ENCODE data around the gene TMOD2.
A peak's percentile ranks its signal among the peaks of the same experiment; 100 is the strongest.

The TMOD2 gene

GRCh38 chr15:51801391-51801835, 50.0 kb downstream of the TMOD2 start:
- FAIRE-seq (no peak), DNase-seq (ENCODE audit: insufficient read length, low spot score) (peak; percentile 21)
- TF ChIP-seq POLR2A (IDR thresholded peaks at IDR 0.05; ENCODE audit: low read depth, low read length): no peak

DNA sequence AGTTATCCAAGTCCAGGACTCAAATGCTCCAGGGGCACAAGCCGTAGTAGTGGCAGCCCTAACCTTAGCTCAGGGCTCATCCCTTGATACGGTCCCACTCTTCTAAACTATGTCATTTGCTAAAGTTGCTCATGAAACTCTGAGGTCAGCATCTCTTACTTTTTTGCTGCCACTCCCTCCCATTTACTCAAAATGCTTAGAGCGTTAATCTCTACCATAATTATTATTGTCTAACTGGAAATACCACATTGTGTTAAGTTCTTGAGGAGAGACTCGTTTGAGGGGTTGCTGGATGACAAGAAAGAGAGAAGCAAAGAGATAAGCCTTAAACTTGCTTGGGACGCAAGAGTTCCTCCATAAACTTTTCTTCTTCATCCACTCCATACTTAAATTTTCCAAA, 51.2 kb downstream of the TMOD2 start:
- no peak for DNase-seq (ENCODE audit: insufficient read length, low spot score)
- FAIRE-seq: no peak

DNA sequence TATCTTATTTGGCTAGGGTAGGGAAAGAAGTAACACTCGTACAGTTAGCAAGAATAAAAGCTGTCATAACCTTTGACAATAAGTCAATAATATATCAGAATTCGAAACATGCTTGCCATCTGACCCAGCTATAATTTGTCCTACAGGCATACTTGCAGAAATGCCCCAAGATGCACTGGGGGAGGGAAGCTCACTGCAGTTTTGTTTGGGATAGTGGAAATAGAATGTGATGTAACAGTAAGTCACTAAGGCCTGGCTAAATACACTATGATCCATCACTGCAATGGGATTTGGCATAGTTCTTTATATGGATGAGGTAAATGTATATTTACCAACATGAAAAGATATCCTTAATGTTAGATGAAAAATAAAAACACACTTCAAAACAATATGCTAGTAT, 52.6 kb downstream of the TMOD2 start:
- no peak for TF ChIP-seq POLR2A (IDR thresholded peaks at IDR 0.05; ENCODE audit: low read depth, low read length)
- DNase-seq (ENCODE audit: insufficient read length, low spot score) (no peak), FAIRE-seq (no peak)

More for the DNA sequence above, 51.2 kb downstream of the TMOD2 start:
- no peak for TF ChIP-seq POLR2A (IDR thresholded peaks at IDR 0.05; ENCODE audit: low read depth, low read length)

DNA sequence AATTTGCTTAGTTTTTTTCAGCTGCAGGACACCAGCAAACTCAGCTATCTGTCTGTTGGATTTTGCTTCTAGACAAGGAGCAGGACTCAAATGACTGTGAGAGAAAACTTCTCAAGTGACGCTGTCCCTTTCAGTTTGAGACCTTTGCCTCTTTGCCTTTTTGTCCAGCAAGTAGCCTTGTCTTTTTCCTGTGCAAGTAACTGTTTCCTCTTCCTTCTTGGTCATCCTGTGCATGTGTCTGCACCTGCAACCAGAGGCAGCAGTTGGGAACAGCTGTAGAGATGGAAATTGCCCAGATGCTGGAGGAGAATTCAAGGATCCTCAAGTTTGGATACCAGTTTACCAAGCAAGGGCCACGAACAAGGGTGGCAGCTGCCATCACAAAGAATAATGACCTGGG, 54.7 kb downstream of the TMOD2 start:
- FAIRE-seq (no peak), DNase-seq (ENCODE audit: insufficient read length, low spot score) (no peak)
- TF ChIP-seq POLR2A (IDR thresholded peaks at IDR 0.05; ENCODE audit: low read depth, low read length): no peak

DNA sequence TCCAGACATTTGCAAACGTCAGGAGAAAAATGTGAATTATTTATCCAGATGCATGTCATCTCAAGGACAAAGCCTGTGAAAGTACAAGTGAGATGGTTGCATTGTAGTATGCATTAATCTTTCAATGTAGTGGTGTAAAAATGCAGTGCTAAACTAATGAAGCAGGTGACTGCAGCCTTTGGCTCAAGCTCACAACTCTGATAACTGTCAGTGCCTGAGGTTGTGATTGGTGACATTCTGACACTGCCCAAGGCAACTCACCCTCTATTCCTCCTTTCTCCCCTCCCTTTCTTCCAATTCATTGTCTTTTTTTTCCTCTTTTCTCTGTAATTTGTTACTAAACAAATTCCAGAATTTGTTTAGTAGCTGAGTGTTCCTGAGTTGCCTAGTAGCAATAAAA, 58.1 kb downstream of the TMOD2 start:
- DNase-seq (ENCODE audit: insufficient read length, low spot score): no peak
- TF ChIP-seq POLR2A (IDR thresholded peaks at IDR 0.05; ENCODE audit: low read depth, low read length): no peak
- FAIRE-seq: no peak

DNA sequence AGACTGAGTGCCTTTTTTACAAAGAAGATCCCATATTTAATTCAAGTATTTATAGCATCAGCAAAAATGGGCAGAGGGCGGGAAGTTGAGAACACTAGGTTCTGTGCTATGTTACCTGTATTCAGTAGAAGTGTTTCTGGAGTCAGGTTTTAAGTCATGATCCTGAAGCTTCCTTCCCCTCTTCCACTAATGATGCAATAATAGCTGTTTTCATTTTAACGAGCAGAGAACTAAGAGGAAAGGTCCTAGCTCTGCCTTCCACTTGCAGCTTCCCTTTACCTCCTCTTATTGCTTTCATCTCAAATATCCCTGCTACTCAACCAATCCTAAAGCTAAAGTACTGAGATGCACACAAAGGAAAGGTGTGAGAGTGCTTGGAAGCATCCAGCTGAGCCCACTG, 61.2 kb downstream of the TMOD2 start:
- TF ChIP-seq POLR2A (IDR thresholded peaks at IDR 0.05; ENCODE audit: low read depth, low read length): no peak
- FAIRE-seq: no peak

DNA sequence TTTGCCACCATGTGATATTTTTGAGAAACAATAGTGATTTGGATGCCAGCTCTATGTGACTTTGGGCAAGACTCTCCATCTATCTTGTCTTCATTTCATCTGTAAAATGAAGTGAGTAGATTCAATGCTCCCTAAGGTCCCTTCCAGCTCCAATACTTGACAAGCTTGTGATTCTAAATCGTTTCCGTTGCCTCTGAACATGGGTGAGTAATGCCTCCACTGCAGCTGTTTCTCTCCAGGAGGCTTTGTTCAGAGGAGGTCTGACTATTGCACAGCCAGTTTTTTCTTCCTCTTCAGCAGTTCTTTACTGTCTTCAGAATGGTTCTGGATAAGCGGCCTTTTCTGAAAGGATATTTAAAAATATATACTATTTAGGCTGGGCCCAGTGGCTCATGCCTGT, 63.2 kb downstream of the TMOD2 start:
- FAIRE-seq (peak; percentile 48), DNase-seq (ENCODE audit: insufficient read length, low spot score) (no peak)
- no peak for TF ChIP-seq POLR2A (IDR thresholded peaks at IDR 0.05; ENCODE audit: low read depth, low read length)

More for the DNA sequence above, 61.2 kb downstream of the TMOD2 start:
- no peak for DNase-seq (ENCODE audit: insufficient read length, low spot score)

DNA sequence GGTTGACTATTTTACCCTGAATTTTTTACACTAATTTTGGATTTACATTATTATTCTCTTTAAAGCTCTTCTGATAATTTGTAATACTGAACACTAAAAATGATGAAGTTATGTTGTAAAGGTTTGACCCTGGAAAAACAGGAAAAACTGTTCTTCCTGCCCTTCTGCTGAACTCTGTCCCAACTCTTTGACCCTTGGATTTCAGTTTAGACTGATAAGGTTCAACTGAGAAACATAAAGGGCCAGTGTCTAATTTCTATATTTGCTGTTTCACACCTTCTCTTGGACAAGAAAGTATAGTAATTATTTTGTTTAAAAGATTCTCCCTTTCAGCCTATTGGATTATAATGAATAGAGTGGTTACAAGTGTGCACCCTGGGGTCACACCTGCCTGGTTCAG, 65.2 kb downstream of the TMOD2 start:
- DNase-seq (ENCODE audit: insufficient read length, low spot score) (no peak), FAIRE-seq (no peak)
- no peak for TF ChIP-seq POLR2A (IDR thresholded peaks at IDR 0.05; ENCODE audit: low read depth, low read length)

- no peak for DNase-seq (ENCODE audit: insufficient read length, low spot score)
These were observed 66.8 kb downstream of the TMOD2 start for GRCh38 chr15:51818150-51818549.

GRCh38 chr15:51825698-51826097, 74.3 kb downstream of the TMOD2 start:
- TF ChIP-seq POLR2A (IDR thresholded peaks at IDR 0.05; ENCODE audit: low read depth, low read length): no peak
- DNase-seq (ENCODE audit: insufficient read length, low spot score) (no peak), FAIRE-seq (no peak)

More at GRCh38 chr15:51818150-51818549, 66.8 kb downstream of the TMOD2 start:
- no peak for TF ChIP-seq POLR2A (IDR thresholded peaks at IDR 0.05; ENCODE audit: low read depth, low read length)
- no peak for FAIRE-seq

DNA sequence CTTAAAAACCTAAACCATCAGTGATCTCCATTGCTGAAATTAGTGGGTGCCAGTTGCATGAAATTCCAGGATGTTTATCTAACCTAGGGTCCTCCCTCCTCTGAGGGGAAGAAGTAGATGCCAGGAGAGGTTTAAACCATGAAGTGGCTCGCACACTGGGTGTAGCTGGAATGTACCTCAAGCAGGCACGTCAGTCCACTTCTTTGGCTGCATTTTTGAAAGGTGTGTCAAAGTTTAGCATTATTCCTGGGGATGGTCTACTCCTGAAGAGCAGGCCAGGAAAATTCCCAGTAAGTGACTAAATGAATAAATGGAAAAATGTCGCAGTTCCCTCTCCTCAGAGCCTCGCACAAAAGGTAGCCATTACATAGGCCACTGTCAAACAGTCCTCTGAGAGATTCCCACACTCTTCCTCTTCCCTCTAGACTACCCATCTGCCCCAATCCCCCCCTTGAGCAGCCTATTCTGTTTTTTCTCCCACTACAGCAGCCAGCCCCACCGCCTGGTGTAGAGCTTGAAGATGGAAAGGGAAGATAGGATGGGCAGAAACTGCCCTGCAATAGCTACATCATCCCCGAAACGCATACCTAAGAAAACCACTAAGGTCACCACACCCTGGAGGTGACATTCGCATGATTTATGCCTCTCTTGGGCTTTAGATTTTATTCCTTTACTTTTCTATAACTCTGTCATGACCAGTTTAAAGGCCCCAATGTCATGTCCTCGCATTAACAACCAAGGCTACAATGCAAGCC, 77.4 kb downstream of the TMOD2 start:
- TF ChIP-seq POLR2A (IDR thresholded peaks at IDR 0.05; ENCODE audit: low read depth, low read length): no peak
- DNase-seq (ENCODE audit: insufficient read length, low spot score): peak; percentile 22

GRCh38 chr15:51829376-51830275, 78.2 kb downstream of the TMOD2 start, which contains the start of gene TMOD3:
Gene TMOD3 (plus strand): TSS chr15:51829653. CDS start chr15:51862885, 33,232 bp downstream.
- DNase-seq (ENCODE audit: insufficient read length, low spot score): peak; percentile 44
- peak; percentile 95 for TF ChIP-seq POLR2A (IDR thresholded peaks at IDR 0.05; ENCODE audit: low read depth, low read length)
- no peak for FAIRE-seq

More for the DNA sequence above, 77.4 kb downstream of the TMOD2 start:
- peak; percentile 69 for FAIRE-seq

GRCh38 chr15:51830276-51830806, 78.9 kb downstream of the TMOD2 start:
- FAIRE-seq: no peak
- no peak for TF ChIP-seq POLR2A (IDR thresholded peaks at IDR 0.05; ENCODE audit: low read depth, low read length)
- DNase-seq (ENCODE audit: insufficient read length, low spot score): no peak

DNA sequence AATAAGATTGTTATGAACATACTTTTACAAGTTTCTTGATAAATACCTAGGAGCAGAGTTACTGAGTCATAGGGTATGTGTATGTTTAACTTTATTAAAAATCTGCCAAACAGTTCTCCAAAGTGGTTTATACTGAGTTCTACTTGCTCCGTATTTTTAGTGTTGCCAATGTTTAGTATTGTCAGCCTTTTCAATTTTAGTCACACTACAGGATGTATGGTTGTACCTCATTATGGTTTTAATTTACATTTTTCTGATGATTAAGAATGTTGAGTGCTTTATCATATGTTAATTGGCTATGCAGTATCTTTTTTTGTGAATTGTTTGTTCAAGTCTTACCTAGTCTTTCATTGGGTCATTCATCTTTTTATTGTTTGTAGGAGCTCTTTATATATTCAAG, 82.4 kb downstream of the TMOD2 start:
- FAIRE-seq (no peak), DNase-seq (ENCODE audit: insufficient read length, low spot score) (no peak)
- TF ChIP-seq POLR2A (IDR thresholded peaks at IDR 0.05; ENCODE audit: low read depth, low read length): no peak
